ENCODE measurements around the gene DCST1. TPM values are rescaled to one million over a fixed set of nuclear protein-coding genes. Genes with fewer than 3 reads are reported as not detected.

The DCST1 gene
- total and polyA plus RNA-seq, 2 of the 13 experiments (the other 11 are each of a cell fraction or from before 2014, with no cell fraction given): 0.04 TPM; not detected in 1

- TF ChIP-seq, protein P1, sequence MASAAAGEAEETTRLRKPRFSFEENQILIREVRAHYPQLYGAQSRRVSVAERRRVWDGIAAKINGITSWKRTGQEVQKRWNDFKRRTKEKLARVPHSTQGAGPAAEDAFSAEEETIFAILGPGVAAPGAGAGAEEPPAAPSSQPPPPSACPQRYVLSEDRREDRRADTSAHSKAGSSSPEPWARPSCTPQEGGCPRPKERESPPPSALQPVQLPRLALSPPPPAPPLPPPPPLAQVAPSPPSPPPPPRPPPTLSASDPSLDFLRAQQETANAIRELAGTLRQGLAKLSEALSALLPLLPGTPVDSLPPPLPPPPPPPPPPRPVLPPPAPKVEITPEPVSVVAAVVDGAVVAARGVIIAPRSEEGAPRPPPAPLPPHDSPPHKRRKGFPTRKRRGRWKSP (CRISPR knock-in tag; IDR thresholded peaks at IDR 0.05): peak; percentile 25; the same call in 1 of the 2 replicates
- TF ChIP-seq SNAPC2 (CRISPR knock-in tag; IDR thresholded peaks at IDR 0.05) (no peak), POLR2AphosphoS5 (IDR thresholded peaks at IDR 0.05; ENCODE audit: low read depth, low read length) (no peak), ZNF281 (CRISPR knock-in tag; IDR thresholded peaks at IDR 0.05; ENCODE audit: borderline replicate concordance) (peak; percentile 32; the same call in 1 of the 2 replicates), POGK (CRISPR knock-in tag; conservative IDR thresholded peaks at IDR 0.05) (0 out of 2 replicates have a peak, but pooled peaks have one; percentile 43), SOX6 (IDR thresholded peaks at IDR 0.05) (no peak), SOX6 (CRISPR knock-in tag; IDR thresholded peaks at IDR 0.05) (0 out of 2 replicates have a peak, but pooled peaks have one; percentile 26), GPN1 (CRISPR knock-in tag; IDR thresholded peaks at IDR 0.05; ENCODE audit: borderline replicate concordance) (no peak), ZFP37 (CRISPR knock-in tag; IDR thresholded peaks at IDR 0.05; ENCODE audit: borderline replicate concordance) (no peak), CEBPG (CRISPR knock-in tag; IDR thresholded peaks at IDR 0.05) (no peak), ATF7 (IDR thresholded peaks at IDR 0.05) (no peak), ATF7 (CRISPR knock-in tag; IDR thresholded peaks at IDR 0.05) (no peak), E2F2 (CRISPR knock-in tag; IDR thresholded peaks at IDR 0.05; ENCODE audit: borderline replicate concordance) (no peak), ZNF670 (CRISPR knock-in tag; IDR thresholded peaks at IDR 0.05; ENCODE audit: borderline replicate concordance) (no peak), SP5 (CRISPR knock-in tag; IDR thresholded peaks at IDR 0.05; ENCODE audit: borderline replicate concordance, low read depth) (peak; percentile 28; the same call in 1 of the 2 replicates), HOXA3 (CRISPR knock-in tag; IDR thresholded peaks at IDR 0.05) (peak; percentile 12; the same call in 1 of the 2 replicates), SP2 (CRISPR knock-in tag; IDR thresholded peaks at IDR 0.05) (no peak)
- TF ChIP-seq, protein P2, sequence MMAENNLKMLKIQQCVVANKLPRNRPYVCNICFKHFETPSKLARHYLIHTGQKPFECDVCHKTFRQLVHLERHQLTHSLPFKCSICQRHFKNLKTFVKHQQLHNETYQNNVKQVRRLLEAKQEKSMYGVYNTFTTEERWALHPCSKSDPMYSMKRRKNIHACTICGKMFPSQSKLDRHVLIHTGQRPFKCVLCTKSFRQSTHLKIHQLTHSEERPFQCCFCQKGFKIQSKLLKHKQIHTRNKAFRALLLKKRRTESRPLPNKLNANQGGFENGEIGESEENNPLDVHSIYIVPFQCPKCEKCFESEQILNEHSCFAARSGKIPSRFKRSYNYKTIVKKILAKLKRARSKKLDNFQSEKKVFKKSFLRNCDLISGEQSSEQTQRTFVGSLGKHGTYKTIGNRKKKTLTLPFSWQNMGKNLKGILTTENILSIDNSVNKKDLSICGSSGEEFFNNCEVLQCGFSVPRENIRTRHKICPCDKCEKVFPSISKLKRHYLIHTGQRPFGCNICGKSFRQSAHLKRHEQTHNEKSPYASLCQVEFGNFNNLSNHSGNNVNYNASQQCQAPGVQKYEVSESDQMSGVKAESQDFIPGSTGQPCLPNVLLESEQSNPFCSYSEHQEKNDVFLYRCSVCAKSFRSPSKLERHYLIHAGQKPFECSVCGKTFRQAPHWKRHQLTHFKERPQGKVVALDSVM (CRISPR knock-in tag; IDR thresholded peaks at IDR 0.05): no peak
- TF ChIP-seq, protein P3, sequence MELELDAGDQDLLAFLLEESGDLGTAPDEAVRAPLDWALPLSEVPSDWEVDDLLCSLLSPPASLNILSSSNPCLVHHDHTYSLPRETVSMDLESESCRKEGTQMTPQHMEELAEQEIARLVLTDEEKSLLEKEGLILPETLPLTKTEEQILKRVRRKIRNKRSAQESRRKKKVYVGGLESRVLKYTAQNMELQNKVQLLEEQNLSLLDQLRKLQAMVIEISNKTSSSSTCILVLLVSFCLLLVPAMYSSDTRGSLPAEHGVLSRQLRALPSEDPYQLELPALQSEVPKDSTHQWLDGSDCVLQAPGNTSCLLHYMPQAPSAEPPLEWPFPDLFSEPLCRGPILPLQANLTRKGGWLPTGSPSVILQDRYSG (CRISPR knock-in tag; IDR thresholded peaks at IDR 0.05): no peak
These were observed 46.9 kb downstream of the DCST1 start (continued) for GRCh38 chr1:155080312-155081228.
